C1 segment of cervical spinal cord (tissue), 14 donors: ENCODE data around the gene CHRDL2.
"Not testable (repeated sequence)": the region's sequence is repeated elsewhere in the genome, so short reads cannot be mapped to it uniquely, and the experiment has no call there.

Source experiments
- DNase-seq, 14 donors: peaks; one replicate each; lab custom pipeline; 2025; lab: John Stamatoyannopoulos, UW

Gene CHRDL2, protein sequence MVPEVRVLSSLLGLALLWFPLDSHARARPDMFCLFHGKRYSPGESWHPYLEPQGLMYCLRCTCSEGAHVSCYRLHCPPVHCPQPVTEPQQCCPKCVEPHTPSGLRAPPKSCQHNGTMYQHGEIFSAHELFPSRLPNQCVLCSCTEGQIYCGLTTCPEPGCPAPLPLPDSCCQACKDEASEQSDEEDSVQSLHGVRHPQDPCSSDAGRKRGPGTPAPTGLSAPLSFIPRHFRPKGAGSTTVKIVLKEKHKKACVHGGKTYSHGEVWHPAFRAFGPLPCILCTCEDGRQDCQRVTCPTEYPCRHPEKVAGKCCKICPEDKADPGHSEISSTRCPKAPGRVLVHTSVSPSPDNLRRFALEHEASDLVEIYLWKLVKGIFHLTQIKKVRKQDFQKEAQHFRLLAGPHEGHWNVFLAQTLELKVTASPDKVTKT

DNA sequence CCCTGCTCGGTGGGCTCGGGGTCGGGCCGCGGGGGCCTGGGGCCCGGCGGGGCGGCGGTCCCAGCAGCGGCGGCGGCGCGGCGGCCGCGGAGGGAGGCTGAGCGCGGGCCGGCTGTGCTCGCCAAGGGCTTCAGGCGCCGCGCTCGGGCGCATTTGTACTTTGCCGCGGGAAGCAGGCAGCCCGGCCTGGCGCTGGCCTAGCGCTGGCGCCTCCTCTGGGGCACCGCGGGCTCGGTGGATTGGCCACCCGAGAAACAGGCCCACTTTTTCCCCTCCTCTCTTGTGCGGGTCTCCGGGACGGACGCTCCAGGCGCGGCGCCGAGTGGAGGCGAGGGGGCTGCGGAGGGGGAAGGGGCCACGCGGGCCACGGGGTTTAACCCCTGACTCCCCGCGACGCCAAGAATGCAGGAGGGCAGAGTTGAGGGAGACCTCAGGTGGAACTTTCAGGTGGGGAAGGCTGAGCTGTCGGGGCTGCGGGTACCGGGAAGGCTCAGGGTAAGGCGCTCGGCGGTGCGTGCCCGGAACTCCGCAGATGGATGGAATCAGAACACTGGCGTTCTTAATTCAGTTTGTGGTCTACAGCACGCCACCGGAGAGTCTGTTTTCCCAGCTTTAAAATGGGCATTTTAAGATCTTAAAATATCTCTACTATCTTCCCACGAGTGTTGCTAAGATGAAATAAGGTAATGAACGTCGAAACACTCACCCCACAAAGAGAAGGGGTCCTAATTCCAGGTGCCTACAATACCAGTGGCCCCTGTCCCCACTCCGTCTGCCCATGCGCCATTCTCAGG is at the start of gene CHRDL2:
Gene CHRDL2 (minus strand): TSS at position 126 of the 794 bp plus-strand sequence. CDS start 538 bp downstream, outside the sequence.
- no peak for DNase-seq

DNA sequence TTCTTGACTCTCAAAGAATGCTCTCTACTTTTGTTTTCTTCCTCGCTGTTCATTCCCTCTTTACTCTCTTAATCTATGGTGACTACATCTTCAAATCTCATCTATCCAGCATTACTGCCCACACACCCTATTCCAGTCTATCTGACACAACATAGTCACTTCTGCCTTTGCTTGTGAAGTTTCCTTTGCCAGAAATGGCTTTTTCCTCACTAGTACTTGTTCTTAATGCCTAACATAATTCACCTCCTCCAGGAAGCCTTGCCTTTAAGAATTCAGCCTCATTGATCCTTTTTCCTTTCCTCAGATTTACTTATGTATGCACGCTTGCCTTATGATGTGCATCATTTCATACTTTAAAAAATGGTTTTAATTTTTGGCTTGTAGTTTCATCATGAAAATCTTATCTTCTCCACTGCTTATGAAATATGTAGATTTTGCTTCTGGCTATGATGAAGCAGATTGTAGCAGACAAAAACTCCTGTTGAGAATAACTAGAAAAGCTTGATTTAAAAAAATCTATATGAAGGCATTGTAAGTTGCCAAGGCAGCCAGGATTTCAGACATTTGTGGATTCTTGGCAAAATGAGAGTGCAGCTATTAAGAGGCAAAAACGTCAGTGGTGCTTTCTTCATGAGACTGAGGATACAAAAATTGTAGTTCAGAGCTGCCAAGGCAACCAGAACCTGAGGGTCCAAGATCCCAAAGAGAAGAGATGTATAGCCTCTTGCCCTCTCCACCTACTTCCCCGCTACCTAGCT is 49.2 kb upstream of the CHRDL2 start:
- no peak for DNase-seq

DNA sequence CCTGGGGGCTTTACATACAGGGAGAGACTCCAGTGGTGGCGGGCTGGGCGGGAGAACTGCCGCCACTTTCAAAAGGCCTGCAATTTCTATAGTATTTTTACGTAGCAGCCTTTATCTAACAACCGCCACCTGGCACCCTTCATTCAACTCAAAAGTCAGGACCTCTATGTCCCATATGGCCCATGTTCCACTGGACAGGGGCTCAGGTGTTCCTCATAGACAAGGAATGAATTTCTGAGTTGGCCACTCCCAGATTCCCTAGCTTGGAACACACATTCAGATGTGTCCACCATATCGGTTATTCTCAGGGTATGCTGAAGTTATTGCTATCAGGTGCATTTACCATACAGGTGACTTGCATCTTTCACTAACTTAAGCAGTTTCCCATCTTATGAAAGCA is 47.4 kb upstream of the CHRDL2 start:
- no peak for DNase-seq

DNA sequence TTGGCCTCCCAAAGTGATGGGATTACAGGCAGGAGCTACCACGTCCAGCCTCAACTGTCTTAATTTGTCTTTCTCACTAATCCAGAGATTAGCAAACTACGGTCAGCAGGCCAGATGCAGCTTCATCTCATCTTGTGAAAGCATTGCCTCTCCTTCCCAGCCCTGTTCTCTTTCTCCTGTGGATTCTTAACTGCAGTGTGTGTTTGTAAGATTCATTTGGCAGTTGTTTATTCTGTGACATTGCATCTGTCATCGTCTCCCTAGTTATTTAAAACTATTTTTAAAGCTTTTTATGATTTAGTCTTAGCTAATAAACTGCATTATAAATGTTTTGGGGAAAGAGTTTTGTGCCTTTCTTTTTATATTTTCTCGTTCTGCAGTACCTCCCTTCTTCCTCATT is 46.7 kb upstream of the CHRDL2 start:
- DNase-seq = no peak

DNA sequence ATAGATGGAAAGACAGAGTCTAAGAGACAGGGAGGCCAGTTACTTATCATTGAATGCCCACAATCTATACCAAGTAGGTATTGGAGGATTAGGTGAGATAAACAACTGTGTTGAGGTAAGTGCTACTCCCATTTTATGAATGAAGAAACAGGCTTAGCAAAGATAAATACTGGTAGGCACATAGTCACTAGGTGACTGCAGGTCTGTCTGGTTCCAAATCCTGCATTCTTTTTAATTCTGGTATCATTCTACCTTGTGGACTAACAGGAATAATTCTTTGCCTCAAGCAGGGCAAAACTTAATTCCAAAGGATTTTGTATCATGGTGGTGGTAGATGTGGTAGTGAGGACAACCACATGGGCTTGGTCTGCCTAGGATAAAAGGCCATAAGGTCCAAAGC is 45.8 kb upstream of the CHRDL2 start:
- no peak for DNase-seq

DNA sequence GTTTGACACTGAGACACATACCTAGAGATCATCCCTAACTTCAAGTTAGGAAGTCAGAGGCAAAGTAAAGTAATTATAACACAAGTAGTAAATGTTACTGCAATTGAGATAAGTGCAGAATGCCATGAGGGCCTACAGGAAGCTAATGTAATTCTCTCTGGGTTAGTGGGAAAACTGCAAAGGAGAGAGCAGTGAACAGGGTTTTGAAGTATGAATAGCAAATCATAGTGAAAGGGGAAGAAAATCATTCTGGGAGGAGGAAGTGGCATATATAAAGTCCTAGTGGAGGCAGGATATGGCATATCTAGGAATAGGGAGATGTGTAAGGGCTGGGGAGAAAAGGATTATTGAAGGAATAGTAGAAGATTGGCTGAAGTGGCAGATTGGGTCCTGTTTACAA is 45.3 kb upstream of the CHRDL2 start:
- DNase-seq = no peak

DNA sequence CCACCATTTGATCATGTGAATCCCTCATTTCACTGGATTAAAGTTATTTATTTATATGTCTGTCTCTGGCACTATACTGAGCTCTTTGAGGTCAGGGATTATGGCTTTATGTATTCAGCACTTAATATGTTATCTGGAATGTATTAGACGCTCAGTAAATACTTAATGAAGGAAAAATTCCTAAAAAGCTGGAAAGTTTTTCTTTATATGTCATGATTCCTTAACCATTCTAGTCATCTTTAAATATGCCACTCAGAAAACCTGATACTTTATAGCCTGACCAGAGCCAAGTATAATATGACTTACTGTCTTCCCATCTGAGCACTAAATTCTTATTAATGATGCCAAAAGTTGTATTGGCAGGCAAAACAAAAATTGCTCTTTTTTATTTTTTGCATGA is 44.5 kb upstream of the CHRDL2 start:
- DNase-seq = no peak

DNA sequence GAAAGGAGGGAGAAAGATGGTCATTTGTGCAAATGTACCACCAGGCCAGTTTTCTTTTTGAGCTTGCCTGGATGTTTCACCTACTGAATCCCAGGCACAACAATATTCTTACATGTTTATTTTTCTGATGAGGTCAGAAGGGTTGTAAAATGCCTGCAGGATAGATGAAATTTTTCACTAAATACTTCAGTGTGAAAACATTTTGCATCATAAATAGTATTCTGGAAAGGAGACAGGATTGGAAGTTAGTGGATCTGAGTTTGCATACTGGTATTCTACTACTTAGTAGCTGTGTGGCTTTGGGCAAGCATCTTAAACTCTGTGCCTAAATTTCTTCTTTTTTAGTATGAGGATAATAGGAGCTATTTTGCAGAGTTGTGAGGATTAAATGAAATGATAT is 42.2 kb upstream of the CHRDL2 start:
- no peak for DNase-seq

DNA sequence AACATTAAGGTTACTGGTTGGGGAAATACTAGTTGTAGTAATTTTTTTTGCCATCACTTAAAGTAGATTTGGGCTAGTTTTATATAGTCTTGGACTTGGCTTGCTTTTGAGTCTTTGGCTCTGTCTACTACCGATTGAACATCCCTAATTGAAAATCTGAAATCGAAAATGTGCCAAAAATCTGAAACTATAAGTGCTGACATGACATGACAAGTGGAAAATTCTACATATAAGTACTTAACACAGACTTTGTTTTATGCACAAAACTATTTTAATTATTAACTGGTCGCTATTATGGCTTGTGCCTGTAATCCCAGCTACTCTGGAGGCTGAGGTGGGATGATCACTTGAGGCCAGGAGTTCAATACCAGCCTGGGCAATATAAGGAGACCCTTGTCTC is 39.9 kb upstream of the CHRDL2 start:
- no peak for DNase-seq

DNA sequence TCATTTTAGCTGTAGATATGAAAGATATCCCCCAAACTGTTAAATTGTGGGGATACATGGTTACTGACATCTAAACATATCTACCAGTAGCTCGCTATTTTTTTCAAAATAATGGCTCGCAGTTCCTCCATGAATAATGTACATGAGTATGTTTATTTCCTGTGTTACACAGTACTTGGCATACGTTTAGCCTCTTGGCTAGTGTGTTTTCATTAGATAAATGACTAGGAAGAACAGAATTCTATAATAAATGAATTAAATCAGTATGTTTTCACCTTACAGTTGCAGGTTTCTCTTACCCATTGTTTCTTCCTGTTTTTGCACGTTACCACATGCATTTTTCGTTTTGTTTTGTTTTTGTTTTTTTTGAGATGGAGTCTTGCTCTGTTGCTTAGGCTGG is 39.2 kb upstream of the CHRDL2 start:
- DNase-seq = no peak

DNA sequence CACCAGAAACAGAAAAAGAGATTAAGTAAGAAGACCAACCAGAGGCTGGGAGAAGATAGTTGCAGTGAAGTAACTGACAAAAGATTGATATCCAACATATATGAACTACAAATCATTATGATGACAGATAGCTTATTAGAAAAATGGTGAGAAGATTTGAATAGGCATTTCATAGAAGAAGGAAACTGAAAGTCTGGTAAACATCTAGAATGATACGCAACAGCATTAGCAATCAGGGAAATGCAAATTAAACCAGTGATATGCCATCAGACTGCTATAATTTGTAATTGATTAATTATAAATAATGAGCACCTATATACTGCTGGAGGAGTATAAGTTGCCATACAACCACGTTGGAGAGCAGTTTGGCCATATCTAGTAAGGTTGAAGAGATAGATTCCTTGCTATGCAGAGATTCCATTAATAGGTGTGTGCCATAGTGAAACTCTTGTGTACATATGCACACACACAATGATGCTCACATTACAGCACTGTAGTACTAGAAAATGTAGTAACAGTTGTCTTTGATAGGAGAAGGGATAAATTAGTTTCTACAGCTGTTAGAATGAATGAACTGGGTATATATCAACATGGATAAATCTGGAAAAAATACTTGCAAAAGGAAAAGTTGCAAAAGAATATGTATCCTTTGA is 38.0 kb upstream of the CHRDL2 start:
- no peak for DNase-seq

DNA sequence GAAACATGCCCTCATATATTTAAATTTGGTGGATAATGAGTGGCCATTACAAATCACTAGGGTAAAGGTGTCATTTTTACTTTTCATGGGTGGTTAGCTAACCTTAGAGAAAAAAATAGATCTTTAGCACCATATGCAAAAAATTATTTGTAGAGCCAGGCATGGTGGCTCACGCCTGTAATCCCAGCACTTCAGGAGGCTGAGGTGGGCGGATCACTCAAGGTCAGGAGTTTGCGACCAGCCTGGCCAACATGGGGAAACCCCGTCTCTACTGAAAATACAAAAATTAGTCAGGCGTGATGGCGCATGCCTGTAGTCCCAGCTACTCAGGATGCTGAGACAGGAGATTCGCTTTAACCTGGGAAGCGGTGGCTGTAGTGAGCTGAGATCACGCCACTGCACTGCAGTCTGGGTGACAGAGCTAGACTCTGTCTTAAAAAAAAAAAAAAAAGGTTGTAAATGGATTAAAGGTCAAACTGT is 37.0 kb upstream of the CHRDL2 start:
- DNase-seq = not testable (repeated sequence)

DNA sequence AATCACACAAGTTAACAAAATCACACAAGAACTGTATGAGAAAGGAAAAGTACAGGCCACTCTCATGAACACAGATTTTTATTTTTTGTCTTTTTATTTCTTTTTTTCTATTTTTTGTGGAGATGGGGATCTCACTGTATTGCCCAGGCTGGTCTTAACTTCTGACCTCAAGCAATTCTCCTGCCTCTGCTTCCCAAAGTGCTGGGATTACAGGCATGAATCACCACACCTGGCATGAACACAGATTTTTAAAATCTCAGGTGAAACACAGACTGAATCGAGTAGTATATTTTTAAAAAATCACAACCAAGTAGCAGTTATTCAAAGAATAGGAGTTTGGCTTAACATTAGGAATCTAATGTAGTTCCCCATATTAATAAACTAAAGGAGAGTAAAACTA is 35.7 kb upstream of the CHRDL2 start:
- no peak for DNase-seq

DNA sequence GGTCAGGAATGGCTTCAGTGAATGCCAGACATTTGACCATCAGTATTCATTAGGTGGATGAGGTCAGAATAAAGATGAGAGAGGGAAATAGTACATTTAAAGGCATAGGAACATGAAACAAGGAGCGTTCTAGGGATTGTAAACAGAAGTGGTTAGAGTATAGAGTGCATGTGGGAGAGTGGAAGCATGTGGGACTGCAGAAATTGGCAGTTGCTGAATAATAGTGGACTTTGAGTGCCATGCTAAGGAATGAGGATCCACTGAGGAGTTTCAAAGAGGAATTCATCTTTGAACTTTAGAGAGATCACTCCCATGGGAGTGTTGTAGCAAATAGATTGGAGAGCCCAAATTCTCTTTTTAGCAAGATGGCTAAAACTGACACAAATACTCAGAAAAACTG is 25.3 kb upstream of the CHRDL2 start:
- no peak for DNase-seq

DNA sequence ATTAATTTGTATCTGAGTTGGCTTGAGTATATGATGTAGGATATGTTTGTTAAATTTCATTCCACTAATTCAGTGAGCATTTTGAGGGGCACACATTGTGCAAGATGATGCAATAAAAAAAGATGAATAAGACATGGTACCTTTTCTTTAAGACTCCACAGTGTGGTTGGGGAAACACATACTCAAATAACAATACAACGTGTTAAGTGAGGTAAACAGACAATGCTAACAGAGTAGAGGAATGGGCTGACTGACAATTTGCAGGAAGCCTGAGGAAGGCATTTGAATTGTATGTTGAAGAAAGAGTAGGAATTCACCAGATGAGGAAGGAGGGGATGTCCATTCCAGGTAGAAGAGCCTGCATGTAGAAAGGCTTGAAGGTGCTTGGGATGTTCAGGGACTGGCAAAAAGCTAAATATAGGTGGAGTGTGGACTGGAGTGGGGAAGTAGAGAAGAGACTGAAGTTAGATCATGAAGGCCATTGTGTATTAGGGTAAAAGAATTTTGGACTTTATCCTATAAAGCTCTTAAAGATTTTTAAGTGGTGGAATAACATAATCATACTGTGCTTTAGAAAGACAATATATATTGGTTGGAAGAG is 24.3 kb upstream of the CHRDL2 start:
- DNase-seq = no peak

DNA sequence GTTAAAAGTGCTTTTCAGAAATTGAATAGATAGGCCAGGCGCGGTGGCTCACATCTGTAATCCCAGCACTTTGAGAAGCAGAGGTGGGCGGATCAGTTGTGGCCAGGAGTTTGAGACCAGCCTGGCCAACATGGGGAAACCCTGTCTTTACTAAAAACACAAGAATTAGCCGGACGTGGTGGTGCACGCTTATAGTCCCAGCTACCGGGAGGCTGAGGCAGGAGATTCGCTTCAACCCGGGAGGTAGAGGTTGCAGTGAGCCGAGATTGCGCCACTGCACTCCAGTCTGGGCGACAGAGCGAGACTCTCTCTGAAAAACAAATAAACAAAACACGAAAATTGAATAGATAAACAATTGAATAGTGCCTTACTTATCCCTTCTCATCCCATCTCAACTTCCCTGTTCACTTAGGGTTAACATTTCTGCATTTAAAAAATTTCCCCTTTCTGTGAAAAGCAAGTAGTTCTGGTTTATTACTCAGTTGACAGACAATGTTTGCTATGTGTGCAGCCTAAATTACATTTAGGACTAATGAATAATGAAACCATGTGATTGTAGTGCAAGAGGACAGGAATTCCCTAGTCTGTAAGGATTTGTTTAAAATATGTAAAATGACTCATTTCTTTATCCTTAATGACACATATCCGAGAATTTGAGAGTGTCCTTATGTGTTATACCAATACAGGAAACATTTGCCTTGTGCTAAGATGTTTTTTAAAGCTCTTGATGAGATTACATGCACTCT is 23.5 kb upstream of the CHRDL2 start:
- no peak for DNase-seq

DNA sequence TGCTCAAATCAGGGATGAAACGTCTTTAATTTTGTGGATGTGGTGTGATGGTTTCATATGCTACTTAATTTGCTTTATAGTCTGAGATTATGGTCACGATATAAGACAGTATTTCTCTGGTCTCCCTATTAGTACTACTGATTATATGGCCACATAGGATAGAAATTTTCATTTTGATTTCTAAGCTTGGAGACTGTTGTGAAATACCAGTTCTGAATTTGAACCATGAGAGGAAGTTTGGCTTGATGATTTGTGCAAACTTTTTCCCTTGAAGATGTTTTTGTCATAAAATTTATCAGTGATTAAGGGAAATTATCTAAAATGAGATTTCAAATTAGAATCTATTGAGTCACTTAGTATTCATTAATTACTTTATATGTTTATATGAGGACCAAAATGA is 20.1 kb upstream of the CHRDL2 start:
- DNase-seq = no peak

DNA sequence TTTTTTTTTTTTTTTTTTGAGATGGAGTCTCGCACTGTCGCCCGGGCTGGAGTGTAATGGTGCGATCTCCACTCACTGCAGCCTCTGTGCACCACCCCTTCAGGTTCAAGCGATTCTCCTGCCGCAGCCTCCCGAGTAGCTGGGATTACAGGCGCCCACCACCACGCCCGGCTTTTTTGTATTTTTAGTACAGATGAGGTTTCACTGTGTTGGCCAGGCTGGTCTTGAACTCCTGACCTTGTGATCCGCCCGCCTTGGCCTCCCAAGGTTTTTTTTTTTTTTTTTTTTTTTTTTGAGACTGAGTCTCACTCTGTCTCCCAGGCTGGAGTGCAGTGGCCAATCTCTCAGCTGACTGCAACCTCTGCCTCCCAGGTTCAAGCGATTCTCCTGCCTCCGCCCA is 19.4 kb upstream of the CHRDL2 start:
- not testable (repeated sequence) for DNase-seq

DNA sequence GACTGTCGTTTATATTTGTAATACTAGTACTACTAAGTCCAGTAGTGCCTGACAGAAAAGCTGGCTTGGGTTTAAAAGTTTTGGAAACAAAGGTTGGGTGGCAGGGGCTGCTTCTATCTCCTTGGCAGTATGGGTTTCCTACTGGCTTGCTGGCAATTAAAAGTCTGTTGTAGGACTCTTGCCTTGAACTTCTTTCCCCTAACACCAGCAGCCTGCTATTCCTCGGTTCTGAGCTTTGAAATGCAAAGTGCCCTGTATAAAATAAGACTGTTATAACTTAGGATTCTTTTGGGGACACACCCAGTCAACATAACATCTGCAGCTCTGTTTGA is 18.7 kb upstream of the CHRDL2 start:
- peak in 1 of 14 donors; percentile 14 for DNase-seq

DNA sequence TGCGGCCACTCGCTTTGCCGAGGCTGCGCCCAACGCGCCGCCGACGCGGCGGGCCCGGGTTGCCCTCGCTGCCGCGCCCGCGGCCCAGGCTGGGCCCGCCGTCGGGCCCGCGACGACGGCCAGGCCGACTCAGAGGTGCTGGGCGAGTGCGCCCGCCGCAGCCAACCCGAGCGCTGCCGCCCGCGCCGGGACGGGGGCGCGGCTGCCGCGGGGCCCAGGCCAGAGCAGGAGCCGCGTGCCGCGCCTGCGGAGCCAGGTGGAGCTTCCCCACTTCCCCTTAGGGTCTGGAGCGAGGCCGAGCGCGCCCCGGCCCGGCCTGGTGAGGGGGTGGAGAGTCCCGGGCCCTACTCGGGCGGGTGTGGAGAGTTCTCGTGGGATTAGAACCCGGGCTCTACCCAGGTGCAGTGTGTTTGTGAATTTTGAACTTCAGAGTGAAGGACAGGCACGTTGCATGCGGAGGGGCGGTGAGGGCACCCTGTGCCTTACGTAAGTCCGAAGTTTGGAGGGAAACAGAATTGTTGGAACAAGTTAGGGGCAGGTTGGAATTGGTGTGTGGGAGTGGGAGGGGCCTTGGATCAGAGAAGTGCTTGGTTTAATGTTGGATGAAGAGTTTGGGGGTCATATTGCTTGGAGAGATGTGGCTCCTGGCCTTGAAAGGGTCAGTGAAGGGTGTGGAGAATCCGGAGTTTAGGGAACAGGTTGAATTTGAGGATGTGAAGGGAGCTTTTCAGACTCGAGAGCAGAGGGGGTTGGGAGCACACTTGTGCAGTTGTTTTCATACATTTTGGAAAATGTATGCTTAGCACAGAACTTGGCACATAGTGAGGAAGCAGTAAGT is 18.1 kb upstream of the CHRDL2 start:
- DNase-seq = peak in 10 of 14 donors; percentile 20 to 76 (median 46)
